Fibroblast of the aortic adventitia (primary cell): ENCODE results near the gene PCSK4. TPM values are rescaled to one million over a fixed set of nuclear protein-coding genes. Genes with fewer than 3 reads are reported as not detected.

Source experiments
- DNase-seq: peaks from one replicate; pipeline ENCODE4 v3.0.0-alpha.2; 2010; ENCODE audit warnings: low read depth
- H3K4me3 ChIP-seq: 2 replicates; pipeline ENCODE4 v1.5.1; 2011; ENCODE audit warnings: low read depth, mild to moderate bottlenecking, control low read depth, low read length, moderate library complexity
- total RNA-seq: library from RNA; depleted of rRNA; stranded (reverse); fragments of >200 nt; gene quantifications from 2 replicates; pipeline ENCODE4 v1.2.3, GENCODE V29; 2012; ENCODE audit warnings: low replicate concordance
- TF ChIP-seq, protein P1 (sequence below): IDR thresholded peaks from 2 replicates; pipeline ENCODE4 v1.5.1; 2011; ENCODE audit warnings: mild to moderate bottlenecking, low read length, control low read depth, inconsistent platforms; ENCODE audit not compliant: insufficient read depth

The PCSK4 gene
- total RNA-seq, 1 donor: 2.2 TPM

DNA sequence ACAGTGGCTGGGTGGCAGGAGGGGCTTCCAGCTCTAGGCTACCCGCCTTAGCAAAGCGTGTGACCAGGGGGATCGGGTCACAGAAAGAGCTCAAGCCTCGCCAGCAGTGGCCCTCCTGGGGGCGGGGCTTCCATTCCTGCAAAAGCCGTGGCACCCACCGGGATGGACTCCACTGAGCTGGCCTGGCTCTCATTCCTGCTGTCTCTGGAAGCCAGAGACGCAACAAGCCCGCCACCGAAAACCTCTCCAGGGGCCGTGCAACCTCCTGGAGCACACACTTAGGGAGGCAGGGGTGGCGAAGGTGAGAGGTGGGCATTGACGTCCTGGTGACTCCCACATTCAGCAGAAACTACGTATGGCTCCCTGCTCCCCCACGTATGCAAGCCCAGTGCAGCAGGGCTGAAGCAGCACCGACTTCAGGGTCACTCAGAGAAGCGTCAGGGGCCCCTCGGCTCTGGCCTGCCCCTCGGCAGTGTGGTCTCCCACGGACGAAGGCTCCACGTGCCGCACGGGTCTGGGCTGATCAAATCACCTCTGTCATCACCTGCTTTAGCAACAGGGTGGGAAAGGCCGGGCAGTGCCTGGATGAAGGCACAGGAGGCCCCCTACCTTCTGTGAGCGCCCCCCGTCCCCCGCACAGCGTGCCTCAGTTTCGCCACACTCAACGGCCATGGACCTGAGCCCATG is 14.3 kb downstream of the PCSK4 start:
- no peak overlapping the region for H3K4me3 ChIP-seq
- TF ChIP-seq, protein P1, sequence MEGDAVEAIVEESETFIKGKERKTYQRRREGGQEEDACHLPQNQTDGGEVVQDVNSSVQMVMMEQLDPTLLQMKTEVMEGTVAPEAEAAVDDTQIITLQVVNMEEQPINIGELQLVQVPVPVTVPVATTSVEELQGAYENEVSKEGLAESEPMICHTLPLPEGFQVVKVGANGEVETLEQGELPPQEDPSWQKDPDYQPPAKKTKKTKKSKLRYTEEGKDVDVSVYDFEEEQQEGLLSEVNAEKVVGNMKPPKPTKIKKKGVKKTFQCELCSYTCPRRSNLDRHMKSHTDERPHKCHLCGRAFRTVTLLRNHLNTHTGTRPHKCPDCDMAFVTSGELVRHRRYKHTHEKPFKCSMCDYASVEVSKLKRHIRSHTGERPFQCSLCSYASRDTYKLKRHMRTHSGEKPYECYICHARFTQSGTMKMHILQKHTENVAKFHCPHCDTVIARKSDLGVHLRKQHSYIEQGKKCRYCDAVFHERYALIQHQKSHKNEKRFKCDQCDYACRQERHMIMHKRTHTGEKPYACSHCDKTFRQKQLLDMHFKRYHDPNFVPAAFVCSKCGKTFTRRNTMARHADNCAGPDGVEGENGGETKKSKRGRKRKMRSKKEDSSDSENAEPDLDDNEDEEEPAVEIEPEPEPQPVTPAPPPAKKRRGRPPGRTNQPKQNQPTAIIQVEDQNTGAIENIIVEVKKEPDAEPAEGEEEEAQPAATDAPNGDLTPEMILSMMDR: no peak
- no peak for DNase-seq

DNA sequence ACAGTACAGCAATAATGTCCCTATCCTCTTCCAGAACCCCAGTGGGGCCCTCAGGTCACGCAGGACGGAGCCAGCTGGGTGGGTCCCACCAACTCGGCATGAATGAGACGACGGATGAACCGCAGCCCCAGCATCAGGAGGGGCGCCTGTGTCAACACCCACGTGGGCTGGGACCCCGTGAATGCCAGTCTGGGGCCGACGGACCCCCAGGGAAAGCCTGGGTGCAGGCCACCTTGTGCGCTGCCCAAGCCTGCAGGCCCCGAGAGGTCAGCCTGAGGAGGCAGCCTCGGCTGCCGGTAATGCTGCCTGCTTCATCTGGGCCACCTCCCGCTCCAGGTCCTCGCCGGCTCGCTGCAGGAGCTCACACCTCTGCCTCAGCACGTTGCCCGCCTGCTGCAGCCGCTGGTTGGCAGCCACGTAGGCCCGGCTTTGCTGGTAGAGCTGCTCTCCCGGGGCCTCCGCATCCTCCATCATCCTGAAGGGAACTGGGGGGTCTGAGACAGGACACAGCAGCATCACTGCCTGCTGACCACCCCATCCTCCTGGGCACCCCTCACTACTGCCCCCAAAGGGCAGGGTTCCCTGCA is 15.3 kb downstream of the PCSK4 start:
- H3K4me3 ChIP-seq: no peak overlapping the region
- TF ChIP-seq, protein P1: no peak

DNA sequence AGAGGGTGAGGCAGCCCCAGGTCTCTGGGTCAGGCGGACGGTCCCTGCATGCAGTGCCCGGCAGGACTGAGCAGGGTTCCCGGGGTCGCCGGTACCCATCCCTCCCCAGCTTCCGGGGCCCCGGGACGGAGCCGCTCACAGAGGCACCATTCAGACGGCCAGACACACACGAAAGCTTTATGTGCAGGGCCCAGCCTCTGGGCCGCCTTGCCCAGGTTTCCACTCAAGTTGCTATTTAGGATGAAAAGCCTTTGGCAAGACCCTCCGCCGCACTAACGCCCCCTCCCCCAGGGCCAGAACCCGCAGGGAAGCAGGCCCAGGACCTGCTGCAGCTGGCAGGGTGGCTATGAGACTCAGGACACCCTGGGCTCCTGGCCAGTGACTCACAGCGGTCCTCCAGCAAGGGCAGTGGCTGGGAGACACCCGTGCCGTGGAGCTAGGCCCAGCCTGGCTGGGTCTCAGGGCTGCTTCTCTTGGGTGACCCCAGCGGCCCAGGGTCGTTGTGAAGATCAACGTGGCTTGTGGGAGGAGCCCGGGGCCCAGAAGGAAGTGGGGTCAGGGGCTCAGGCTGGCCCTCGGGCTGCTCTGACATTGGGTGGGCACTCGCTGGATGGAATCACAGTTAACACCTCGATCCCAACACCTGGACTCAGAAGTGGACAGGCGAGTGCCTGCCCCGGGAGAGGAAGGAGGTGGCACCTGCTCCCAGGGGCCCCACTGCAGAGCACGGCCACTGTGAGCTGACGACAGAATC is 16.0 kb downstream of the PCSK4 start:
- DNase-seq: peak; percentile 42
- TF ChIP-seq, protein P1: no peak
- H3K4me3 ChIP-seq: no peak overlapping the region

More for the DNA sequence above, 15.3 kb downstream of the PCSK4 start:
- DNase-seq: no peak

DNA sequence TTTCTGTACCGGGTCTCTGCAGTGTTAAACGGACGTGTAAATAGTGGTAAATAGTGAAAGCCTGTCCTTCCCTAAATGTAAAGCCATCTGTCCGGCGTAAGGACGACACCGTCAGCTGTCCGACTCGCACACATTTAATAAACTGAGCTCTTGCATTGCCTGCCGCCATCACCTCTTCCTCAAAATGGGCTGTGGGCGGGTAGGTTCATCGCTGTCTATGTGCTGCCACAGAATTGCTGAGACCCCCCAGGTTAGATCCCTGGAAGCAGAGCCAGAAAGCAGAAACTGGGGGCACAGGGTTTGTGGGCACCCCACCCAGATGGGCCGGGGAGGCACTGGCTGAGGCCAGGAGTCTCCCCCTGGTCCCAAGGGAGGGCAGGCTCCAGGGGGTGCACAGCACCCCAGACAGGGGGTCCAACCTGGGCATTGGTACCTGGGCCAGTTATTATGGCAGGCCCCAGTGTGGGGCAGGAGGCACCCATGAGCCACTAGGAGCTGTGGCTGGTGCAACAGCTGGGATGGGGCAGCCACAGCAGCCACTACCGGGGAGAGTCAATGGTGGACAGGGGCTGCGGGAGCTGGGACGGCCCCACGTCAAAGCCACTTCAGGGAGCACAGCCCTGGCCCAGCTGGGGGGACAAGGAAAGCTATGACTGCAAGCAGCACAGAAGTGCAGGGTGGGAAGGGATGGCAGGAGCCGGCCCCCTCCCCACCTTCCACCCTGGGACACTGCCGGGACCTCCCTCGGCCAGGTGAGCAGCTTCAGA is 16.9 kb downstream of the PCSK4 start:
- no peak for DNase-seq
- TF ChIP-seq, protein P1: no peak
- no peak overlapping the region for H3K4me3 ChIP-seq

DNA sequence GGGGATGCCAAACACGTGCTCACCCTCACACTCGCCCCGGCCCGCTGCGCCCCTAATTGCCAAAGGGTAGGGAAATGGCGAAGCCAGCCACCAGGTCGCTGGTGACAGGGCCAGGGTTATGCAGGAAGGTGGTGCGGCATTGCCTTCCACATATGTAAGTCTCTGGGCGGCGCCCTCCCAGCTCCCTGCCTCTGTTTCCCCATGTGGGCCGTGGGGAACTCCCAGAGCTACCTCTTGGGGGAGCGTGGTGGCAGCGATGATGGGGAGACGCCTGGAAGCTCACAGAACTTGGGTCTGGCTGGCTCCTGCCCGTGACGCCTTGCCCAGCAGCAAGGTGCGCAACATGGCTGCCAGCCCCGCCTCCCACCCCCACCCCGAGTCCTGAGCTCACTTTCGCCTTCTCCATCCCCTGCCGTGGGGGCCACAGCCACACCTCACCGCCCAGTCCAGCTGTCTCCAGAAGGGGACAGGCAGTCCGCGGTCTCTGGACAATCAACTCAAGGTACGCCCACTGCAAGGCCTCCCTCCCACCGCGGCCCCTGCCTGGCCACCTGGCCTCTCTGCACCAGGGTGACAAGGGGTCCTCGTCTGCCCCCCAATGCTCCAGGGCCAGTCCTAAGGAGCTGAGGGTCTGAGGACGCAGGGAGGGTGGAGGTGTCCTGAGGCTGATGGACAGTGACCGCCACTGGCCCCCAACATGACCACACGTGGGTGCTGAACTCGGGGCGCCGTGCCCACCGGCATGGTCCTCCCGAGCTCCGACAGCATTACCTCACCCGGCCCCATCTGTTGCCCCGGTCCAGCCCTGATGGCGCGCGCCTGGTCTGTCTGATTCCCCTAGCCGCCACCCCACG is 17.7 kb downstream of the PCSK4 start:
- no peak for DNase-seq
- no peak overlapping the region for H3K4me3 ChIP-seq
- TF ChIP-seq, protein P1: no peak
